GM21423 (cell line): ENCODE results near the gene MLX.
"Not testable (repeated sequence)": the region's sequence is repeated elsewhere in the genome, so short reads cannot be mapped to it uniquely, and the experiment has no call there.

ENCODE experiments used
- ATAC-seq: cut with Tn5 transposase; IDR thresholded peaks from one replicate; pipeline ENCODE4 v1.9.1; 2021; ENCODE audit warnings: mild to moderate bottlenecking, moderate library complexity; ENCODE audit not compliant: unreplicated experiment

The MLX gene

GRCh38 chr17:42617956-42618431 lies 51.1 kb downstream of the MLX start:
- ATAC-seq = peak; percentile 6

DNA sequence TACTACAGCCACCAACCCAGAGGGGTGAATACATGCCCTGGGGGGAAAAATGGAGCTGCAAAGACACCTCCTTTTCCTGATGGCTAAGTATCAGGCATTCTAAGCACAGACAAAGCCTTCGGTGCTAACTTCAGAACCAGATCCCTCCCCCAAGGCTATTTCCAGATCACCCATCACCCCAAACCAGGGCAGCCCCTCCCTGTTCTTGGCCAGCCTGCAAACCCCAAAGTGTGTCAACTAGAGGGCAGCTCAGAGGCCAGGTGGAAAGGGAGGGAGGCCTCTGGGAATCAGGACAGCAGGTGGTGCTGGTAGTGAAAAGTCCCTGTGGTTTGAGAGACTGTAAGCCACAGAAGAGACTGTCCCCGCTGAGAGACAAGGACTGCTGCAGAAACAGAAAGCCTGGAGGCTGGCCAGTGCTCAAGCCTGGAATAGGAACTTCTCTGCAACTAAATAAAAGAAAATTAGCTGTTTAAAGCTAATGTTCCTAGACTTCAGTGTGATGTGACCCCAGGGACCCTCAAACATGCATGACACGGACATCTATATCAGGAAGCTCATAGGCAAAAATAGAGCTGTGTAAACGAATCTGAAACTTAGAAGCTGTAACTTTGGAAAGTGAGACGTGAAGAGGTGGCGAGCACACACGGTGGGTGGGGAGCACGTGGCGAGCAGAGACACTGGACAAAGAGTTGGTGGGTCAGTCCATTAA lies 51.7 kb downstream of the MLX start:
- ATAC-seq = peak; percentile 64

DNA sequence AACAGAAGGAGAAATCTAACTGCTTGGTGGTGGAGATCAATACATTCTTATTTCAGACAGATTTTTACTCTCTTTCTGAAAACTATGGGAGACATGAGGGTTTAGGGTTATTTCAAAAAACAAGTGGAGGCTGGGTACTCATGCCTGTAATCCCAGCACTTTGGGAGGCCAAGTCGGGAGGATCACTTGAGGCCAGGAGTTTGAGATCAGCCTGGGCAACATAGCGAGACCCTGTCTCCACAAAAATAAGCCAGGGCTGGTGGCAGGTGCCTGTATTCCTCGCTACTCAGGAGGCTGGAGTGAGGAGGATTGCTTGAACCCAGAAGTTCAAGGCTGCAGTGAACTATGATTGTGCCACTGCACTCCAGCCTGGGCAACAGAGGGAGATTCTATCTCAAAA lies 55.1 kb downstream of the MLX start:
- ATAC-seq = not testable (repeated sequence)
